Measurements from ENCODE around the gene B4GALT6.

DNA sequence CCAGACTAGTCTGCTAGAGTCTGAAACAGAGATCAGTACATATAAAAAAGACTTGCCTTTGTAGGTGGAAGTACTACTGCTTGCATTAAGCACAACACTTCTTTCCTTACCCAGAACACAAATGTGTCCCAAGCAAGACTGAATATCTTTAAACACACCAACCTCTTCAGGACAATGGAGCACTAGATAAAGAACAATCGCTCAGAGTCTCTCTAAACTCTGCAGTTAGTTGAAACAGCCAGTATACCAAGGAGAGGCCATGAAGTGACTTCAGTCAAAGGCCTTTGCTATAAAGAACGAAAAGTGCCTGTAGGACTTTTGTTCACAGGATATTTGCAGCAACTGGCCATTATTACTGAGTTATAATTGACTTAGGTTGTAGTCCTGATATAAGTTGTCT, 9.9 kb upstream of the B4GALT6 start:
- TF ChIP-seq POLR2A (IDR thresholded peaks at IDR 0.05; ENCODE audit: low read depth, low read length) (no peak), CEBPB (IDR thresholded peaks at IDR 0.05; ENCODE audit: low read depth, low read length) (no peak), FOS (IDR thresholded peaks at IDR 0.05; ENCODE audit: low read depth, low read length) (no peak), RAD21 (IDR thresholded peaks at IDR 0.05; ENCODE audit: low read length) (no peak), RCOR1 (IDR thresholded peaks at IDR 0.05; ENCODE audit: insufficient replicate concordance, low read length) (no peak), CHD1 (IDR thresholded peaks at IDR 0.05; ENCODE audit: low read depth, low read length) (no peak), MXI1 (IDR thresholded peaks at IDR 0.05; ENCODE audit: borderline replicate concordance, low read depth, low read length) (no peak)
- TF ChIP-seq, protein P1, sequence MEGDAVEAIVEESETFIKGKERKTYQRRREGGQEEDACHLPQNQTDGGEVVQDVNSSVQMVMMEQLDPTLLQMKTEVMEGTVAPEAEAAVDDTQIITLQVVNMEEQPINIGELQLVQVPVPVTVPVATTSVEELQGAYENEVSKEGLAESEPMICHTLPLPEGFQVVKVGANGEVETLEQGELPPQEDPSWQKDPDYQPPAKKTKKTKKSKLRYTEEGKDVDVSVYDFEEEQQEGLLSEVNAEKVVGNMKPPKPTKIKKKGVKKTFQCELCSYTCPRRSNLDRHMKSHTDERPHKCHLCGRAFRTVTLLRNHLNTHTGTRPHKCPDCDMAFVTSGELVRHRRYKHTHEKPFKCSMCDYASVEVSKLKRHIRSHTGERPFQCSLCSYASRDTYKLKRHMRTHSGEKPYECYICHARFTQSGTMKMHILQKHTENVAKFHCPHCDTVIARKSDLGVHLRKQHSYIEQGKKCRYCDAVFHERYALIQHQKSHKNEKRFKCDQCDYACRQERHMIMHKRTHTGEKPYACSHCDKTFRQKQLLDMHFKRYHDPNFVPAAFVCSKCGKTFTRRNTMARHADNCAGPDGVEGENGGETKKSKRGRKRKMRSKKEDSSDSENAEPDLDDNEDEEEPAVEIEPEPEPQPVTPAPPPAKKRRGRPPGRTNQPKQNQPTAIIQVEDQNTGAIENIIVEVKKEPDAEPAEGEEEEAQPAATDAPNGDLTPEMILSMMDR (conservative IDR thresholded peaks at IDR 0.05; ENCODE audit: low read depth, low read length): no peak
- TF ChIP-seq, protein P2, sequence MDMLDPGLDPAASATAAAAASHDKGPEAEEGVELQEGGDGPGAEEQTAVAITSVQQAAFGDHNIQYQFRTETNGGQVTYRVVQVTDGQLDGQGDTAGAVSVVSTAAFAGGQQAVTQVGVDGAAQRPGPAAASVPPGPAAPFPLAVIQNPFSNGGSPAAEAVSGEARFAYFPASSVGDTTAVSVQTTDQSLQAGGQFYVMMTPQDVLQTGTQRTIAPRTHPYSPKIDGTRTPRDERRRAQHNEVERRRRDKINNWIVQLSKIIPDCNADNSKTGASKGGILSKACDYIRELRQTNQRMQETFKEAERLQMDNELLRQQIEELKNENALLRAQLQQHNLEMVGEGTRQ (IDR thresholded peaks at IDR 0.05; ENCODE audit: low read depth, low read length): no peak
